Effector CD8-positive, alpha-beta T cell (primary cell): ENCODE measurements around the gene B4GALT3.
"Not testable (repeated sequence)": the region's sequence is repeated elsewhere in the genome, so short reads cannot be mapped to it uniquely, and the experiment has no call there.

ENCODE experiments used
- DNase-seq: peaks from one replicate; lab custom pipeline; 2025; lab: John Stamatoyannopoulos, UW
- total RNA-seq, 4 experiments: gene quantifications; one replicate each; lab custom pipeline; 2026; lab: John Stamatoyannopoulos, UW

B4GALT3 gene
- 76.7 to 98.1 (median 91.6) reads per million in 4 experiments for total RNA-seq

DNA sequence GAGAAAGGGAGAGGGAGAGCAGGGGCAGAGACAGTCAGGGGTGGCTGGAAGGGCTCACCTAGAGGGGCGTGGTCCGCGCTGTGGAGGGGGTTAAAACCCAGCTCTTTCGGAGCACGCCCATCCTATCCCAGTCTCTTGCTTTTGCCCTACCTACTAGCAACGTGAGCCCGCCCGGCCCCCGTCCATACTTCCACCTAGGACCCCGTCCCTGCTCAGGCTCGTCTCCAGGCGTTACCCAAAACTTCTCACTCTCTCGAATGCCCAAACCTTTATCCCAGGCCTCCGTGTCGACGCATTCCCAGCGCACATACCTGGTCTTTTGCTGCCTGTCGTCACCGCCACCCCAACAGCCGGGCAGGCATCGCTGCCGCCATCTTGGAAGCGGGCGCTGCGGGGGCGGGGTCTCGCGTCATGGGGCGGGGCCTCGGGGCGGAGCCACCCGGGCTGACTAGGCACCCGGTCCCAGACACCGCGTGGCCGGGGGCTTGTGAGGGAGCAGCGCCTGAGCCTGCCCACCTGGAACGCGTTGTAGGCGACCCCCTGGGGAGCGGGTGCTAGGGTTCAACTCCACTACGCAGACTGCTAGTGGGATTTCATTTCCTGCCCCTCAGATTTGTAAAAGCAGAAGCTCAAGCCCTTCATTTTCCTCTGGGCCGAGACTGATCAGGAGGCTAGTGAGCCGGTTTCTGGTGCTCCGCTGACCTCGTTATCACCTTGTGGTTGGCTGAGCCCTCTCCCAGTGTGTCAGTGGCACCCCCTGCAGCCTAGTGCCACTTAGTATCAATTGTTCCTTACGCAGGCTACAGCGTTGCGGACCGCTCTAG is at the start of gene B4GALT3:
TSS of gene B4GALT3 (minus strand) at position 396 of the 824 bp plus-strand sequence. CDS start 1,447 bp downstream, outside the sequence.
- peak; percentile 89 for DNase-seq

DNA sequence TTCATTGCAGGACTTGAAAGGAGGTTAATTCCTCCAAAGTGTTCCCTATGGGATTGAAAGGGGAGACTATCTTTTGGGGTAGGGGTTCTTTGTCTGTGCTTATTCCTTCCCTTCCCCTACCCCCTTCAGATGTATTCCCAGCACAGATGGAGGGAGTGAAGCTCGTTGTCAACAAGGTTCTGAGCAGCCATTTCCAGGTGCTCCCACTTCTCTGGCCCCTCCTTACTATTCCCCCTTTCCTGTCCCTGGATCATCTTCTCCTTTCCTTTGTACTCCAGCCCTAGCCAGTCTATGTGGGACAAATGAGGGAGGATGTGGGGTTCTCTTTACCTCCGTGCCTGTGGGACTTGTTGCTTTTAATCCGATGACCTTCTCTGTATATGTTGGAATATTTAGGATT is 49.5 kb upstream of the B4GALT3 start:
- DNase-seq: no peak

DNA sequence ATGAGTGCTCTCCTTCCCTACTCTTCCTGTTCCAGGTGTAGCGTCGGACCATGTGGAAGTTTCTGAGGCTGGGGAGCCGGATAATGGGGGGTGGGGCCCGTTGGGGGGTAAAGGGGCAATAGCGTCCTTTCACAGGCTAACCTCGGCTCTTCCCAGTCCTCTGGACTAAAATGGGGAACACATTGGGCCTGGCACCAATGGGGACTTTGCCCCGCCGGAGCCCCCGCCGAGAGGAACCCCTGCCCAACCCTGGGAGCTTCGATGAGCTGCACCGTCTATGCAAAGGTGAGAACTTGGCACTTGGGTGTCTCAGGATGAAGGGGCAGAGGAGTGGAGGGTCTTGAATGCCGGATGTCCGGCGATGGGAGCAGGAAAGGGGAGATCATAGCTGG is 49.0 kb upstream of the B4GALT3 start:
- DNase-seq: no peak

DNA sequence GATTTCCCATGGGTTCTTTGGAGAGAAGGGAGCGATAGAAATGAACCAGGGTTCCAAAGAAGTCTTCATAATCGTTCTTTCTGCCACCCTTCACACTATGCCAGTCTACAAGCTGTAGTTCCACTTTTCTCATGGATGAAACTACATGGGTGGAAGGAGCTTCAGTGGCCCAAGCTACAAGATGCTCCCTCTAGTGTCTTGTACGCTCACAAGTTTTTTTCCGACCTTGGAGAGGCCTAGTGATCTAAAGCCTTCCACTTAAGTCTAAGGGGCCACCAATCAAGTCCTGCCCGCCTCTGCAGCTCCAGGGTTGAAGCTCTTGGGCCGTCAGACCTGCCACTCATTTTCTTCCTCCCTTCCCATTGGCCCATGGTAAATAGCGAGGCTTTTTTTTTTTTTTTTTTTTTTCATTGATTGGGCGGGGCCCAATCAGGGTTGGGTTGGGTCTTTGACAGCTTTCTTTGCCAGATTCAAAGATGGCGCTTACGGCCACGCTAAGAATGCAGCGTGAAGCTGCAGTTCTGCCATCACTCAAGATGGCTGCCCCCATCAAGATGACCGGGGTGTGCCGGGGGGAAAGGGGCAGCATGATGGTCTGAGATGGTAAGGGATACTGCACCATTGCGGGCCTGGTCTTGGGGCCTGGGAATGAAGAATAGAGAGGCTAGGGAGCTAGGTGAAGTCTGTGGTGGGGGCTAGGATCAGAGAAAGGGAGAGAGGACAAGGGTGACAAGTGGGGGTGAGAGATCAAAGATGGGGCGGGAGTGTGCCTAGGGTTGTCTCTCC is 48.4 kb upstream of the B4GALT3 start, which contains the start of gene TOMM40L:
TSS of gene TOMM40L (plus strand) at position 527 of the 786 bp plus-strand sequence. CDS start 430 bp downstream, outside the sequence.
- peak; percentile 82 for DNase-seq

DNA sequence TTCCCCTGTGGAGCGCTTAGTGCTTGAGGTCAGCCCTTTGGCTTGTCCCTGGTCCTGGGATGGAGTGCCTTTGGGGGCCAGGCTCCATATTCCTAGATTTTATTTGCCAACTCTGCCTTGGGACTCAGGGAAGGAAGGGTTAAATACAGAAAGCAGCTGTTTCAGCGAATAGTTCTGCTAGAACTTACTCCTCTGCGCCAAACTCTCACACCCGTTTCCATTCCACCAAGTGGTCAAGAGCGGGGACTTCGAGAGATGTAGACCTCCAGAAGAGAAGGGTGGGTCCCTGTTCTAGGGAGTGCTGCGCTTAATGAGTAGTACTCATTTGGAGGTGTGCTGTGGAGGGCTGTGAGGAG is 47.8 kb upstream of the B4GALT3 start:
- DNase-seq: no peak

GRCh38 chr1:161224695-161225087 is 47.4 kb upstream of the B4GALT3 start:
- not testable (repeated sequence) for DNase-seq

GRCh38 chr1:161223805-161224694 is 46.7 kb upstream of the B4GALT3 start:
- DNase-seq: no peak

- DNase-seq: no peak
These were observed 45.1 kb upstream of the B4GALT3 start for GRCh38 chr1:161222175-161223019.

GRCh38 chr1:161220002-161220401 is 42.7 kb upstream of the B4GALT3 start:
- no peak for DNase-seq

DNA sequence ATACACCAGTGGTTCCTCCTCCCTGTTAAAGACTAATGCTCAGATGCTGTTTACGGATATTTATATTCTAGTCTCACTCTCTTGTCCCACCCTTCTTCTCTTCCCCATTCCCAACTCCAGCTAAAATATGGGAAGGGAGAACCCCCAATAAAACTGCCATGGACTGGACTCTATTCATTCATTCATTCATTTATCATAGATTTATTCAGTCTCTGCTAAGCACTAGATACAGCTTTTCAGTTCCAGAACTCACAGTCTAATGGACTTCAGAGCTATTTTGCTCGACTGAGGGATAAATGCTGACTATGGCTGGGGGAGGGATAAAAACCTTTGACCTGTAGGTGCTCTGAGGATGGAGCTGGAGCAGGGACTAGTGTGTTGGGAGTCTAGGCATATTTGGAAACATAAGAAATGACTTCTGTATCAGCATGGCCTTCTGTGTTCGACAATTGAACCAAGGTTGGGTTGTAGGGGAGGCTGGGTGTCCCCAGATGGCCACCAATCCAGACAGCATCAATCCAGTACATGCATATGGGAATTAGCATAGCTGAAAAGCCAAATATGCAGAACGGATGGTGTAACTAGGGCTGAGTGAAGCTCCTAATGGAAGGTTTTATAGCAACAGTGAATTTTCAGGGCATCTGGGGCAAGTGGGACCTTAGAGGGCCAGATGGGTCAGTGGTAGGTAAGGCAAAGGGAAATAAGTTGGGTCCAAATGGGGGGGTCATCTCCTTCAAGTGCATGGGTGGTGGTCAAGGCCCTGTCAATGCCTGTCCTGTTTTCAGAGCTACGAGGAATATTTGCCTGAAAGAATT is 42.0 kb upstream of the B4GALT3 start:
- no peak for DNase-seq

DNA sequence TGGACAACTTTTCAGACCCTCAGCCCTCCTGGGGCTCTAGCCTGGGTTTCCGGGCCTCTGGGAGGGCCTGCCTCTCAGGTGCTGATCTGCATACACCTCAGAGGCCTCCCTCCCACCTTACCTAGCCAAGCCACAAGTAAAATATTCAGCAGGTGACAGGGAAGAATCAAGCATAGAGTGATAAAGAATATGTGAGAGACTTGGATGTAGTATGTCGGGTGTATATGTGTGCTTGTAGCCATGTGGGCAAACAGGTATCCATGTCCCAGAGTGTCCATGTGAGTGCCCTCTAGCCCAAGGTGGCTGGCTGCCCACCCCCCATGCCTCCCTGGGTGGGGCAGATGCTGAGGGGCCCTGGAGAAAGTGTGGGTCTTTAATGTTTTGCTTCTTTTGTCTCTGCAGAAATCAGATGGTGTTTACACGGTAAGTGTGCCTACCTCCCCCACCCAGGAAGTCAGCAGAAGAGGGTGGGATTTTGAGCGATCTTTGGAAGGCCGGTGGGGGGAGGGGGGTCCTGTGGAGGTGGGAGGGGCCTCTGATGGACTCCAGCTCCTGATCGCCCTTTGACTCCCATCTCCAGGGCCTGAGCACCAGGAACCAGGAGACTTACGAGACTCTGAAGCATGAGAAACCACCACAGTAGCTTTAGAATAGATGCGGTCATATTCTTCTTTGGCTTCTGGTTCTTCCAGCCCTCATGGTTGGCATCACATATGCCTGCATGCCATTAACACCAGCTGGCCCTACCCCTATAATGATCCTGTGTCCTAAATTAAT is 41.2 kb upstream of the B4GALT3 start:
- no peak for DNase-seq

DNA sequence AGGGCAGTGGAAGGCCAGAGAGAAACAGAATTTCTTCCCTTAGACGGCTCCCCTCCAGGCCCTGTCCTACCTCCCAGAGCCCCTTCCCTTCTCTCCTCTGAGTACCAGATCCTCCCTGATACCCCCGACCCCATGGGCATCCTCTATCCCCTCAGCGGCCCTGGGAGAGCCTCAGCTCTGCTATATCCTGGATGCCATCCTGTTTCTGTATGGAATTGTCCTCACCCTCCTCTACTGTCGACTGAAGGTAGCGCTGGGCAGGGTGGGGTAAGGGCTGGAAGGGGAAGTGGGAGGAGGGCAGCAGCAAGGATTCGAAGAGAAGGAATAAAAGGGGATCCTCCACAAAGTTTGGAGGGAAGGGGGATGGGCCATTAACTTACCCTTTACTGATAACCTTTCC is 40.5 kb upstream of the B4GALT3 start:
- no peak for DNase-seq

DNA sequence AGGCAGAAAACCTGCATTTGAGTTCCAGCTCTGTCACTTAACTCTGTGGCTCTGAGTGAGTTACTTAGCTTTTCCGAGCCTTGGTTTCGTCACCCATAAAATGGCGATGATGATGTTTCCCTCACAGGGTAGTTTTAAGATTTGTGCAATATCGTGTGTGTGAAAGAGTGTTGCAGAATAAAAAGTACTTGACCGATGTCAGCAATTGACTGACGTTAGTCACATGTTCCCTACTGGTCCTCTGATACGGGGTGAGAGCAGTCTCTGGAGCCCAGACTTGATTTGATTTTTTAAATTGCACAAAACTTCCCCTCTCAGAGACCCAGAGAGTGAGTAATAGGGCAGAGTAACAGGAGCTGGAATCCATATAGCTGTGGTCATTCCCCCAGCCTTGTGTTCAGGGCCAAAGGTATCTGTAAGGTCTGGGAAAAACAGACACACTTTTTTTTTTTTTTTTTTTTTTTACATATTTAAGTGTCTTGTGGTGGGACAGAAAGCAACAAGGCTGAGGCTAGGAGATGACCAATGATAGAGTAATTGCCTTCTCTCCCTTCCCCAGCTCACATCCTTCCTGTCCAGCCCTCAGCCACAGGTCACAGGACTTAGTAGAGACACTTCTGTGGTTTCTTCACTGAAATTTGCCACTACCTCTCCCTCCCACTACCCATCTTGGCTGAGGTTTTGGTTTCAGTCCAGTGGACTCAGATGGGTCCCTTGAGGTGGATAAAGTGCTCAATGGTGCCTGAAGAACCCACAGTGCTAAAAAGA is 39.8 kb upstream of the B4GALT3 start:
- DNase-seq: no peak

DNA sequence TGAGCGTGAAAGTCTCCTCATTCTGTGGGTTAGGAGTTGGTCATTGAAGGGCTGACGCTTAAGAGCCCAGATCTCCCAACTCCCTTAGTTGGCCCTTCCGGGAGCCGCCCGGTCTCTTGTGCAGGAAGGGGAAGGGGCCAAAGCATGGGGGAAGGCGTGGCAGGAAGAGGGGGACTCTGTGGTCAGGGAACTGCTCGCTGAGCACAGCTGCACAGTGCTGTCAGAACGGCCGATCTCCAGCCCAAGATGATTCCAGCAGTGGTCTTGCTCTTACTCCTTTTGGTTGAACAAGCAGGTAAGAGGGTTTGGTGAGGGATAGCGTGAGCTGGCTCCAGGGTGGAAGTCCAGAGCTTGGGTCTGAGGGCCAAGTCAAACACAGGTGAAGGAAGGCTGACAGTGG is 37.8 kb upstream of the B4GALT3 start, which contains the start of gene FCER1G:
TSS of gene FCER1G (plus strand) at position 220 of the 400 bp plus-strand sequence. CDS start at position 247, 27 bp downstream.
- no peak for DNase-seq

DNA sequence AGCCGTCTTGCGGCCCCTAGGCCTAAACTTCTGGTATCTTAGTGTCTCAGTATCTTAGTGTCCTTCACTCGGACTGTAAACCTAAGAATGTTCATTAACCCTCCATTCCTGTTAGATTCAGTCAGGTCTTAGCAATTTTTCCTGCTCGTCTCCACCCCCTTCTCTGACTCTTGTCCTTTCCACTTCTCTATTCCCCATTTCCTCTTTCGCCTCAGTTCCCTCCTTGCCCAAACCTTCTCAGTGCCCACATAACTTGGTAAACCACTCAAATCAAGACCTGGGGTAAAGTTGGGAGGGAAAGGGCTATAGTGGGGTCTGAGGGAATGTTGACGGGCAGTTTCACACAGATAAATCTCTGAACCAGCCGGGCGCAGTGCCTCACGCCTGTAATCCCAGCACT is 37.1 kb upstream of the B4GALT3 start:
- no peak for DNase-seq

- DNase-seq: peak; percentile 60
These were observed 32.6 kb upstream of the B4GALT3 start for GRCh38 chr1:161209790-161210409.

- no peak for DNase-seq
These were observed 29.9 kb upstream of the B4GALT3 start for GRCh38 chr1:161207173-161207572.
